GM21381 (cell line): ENCODE measurements around the gene HUNK.
"Not testable (repeated sequence)": the region's sequence is repeated elsewhere in the genome, so short reads cannot be mapped to it uniquely, and the experiment has no call there.

Source experiments
- ATAC-seq: cut with Tn5 transposase; IDR thresholded peaks from one replicate; pipeline ENCODE4 v1.9.1; 2021; ENCODE audit warnings: mild to moderate bottlenecking, moderate library complexity; ENCODE audit not compliant: unreplicated experiment

The HUNK gene

DNA sequence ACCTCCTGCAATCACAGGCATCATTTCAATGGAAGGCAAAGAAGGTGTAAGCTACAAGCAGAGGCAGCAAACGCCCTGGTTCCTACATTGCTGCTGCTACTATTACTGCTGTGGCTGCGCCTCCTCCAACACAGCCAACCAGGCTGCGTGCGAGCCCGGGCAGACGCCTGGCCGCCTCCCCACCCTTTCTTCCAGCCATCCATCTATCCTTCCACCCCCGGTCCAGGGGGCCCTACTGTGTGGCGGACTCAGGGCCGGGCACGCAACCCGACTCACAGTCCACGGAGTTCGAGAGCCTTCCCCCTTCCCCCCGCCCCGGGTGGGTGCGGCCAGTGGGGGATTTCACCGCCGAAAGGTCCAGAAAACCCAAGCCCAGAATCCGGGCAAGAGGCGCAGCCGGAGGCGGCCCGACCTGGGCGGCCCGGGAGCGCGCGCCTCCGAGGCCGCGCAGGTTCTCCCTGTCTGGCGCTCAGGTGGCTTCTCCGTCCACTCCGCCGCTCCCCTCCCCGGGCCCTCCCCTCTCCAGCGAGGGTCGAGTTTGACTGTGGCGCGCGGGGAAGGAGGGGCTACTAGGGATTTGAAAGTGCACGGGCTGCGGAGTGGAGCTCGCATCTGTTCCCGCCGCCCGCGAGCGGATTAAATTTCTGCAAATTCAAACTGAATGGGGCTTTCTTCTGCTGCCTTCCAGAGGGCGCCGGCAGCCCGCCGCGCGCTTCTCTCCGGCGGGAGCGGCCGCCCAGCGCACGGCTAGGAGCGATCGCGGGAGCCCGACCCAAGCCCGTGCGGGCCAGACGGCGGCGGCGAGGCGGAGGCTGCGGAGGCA, at the start of gene HUNK:
TSS of gene HUNK (plus strand) at position 569 of the 823 bp plus-strand sequence. CDS start 655 bp downstream, outside the sequence.
- ATAC-seq, result no peak

DNA sequence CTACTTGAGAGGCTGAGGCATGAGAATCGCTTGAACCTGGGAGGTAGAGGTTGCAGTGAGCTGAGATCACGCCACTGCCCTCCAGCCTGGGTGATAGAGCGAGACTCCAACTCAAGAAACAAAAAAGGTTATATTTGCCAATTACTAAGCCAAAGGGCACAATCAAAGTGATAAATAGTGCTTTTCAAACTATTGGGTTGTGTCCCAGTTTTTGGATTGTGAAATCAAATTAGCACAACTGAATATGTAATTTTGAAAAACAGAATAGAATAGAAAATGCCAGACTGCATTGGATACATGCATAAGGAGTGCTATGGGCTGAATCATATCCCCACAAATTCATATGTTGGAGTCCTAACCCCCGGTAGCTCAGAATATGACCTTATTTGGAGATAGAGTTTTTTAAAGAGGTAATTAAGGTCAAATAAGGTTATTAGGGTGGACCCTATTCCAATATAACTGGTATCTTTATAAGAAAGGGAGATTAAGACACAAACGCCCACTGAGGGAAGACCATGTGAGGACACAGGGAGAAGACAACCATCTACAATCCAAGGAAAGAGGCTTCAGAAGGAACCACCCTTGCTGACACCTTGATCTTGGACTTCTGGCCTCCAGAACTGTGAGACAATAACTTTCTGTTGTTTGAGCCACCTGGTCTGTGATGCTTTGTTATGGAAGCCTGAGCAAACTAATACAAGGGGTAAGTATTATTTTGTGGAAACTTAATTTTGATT, 42.9 kb upstream of the HUNK start:
- no peak for ATAC-seq

DNA sequence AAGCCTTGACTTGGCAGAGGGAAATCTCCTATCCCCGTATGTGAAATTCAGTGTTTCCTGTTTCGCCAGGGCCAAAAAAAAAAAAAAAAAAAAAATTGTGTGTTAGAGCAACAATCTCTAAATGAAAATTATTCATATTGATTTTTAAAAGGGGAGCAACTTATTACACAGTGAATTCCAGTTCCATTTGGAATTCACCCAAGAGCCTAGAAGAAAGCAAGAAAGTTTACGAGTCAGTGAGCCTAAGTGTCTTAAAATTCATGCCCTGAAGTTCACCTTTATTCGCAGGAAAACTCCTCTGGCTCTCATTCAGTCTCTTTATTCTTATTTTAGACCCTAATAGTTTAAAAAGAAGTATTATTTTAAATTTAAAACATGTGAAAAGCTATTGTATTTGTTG, 42.1 kb upstream of the HUNK start:
- ATAC-seq, result no peak

GRCh38 chr21:31837041-31837440, 35.8 kb upstream of the HUNK start:
- ATAC-seq, result no peak

DNA sequence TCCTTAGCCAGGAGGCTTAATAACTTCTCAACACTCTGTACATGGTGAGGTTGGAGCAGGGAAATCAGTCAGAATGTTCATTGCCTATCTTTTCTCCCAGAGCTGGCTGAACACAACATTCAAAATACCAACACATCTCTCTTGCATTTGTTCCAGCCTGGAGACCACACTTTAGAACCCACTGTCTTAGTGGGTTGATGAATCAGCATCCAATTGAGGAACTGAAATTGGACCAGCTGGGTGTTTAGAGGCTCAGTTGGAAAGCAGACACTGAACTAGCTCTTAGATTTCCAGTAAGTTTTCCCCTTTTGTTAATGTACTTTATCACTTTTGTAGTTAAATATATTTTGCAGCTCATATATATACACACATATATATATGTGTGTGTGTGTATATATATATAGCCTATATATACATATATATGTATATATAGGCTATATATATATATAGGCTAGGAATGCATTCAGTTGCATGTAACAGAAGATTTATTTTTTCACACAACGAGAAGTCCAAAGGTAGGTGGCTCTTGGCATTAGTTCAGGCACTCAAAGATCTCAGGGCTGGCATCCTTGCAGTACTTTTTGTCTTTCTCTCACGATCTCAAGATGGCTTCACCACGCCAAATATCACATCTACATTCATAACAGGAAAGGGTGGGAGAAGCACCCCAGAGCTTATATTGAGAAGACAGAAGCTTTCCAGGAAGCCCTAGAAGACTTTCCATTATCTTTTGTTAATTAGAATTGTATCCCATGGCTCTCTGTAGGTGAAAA, 35.0 kb upstream of the HUNK start:
- ATAC-seq, result no peak

- ATAC-seq, result no peak
Measured at GRCh38 chr21:31838586-31839355, 34.0 kb upstream of the HUNK start.

DNA sequence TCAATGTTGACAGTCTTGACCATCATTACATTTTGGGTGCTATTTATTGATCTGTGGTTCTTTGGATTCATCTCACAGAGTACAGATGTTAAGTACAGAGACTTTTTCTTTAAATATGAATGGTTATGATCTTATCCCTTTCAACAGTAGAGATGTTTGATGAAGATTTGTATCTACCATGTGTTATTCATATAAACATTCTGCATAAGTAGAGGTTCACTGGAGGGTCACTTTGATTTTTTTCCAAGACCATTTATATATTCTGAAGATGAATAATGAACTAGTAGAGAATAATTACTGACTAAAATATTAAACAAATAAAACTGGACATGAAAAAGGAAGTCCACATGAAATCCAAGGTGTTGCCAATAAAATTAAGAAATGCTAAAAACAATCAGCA, 28.6 kb upstream of the HUNK start:
- ATAC-seq, result no peak

DNA sequence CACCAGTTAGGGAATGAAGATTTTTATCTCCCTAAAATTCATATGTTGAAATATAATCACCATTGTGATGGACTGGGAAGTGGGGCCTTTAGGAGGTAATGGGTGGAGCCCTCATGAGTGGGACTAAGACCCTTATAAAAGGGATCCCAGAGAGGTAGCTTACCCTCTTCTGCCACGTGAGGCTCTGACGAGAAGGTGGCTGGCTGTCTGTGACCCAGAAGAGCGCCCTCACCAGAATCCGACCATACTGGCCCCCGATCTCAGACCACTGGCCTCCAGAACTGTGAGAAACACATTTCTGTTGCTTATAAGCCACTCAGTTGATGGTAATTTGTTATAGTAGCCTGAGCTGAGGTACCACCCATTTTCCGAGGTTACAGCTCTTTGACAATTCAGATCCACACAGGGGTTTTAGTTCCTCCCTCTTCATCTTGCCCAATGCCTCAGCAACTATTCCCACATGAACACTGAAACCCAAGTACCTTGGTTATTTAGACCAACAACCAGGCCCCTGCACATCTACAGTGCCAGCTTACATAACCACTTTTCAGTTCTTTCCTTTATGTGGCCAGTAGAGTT, 27.6 kb upstream of the HUNK start:
- ATAC-seq, result no peak

DNA sequence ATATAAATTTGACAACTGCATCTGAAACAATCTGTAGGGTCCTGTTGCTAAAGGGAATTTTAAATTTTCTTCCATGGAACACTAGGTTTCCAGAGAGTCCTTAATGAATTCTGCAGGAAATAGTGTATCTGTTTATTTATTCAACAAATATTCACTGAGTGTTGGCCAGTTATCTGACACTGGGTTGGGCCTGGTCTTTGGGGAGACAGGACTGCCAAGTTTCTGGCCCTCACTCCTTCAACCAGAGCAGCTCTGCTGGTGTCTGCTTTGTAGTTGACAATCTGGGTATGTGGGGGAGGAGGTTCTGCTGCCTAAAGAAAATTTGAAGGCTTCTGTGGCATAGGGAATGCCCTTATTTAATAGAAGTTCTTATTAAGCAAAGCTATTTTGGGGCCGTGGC, 26.1 kb upstream of the HUNK start:
- ATAC-seq, result no peak

- no peak for ATAC-seq
Measured at GRCh38 chr21:31847761-31848160, 25.1 kb upstream of the HUNK start.

- ATAC-seq, result no peak
Measured at GRCh38 chr21:31848326-31848985, 24.4 kb upstream of the HUNK start.

DNA sequence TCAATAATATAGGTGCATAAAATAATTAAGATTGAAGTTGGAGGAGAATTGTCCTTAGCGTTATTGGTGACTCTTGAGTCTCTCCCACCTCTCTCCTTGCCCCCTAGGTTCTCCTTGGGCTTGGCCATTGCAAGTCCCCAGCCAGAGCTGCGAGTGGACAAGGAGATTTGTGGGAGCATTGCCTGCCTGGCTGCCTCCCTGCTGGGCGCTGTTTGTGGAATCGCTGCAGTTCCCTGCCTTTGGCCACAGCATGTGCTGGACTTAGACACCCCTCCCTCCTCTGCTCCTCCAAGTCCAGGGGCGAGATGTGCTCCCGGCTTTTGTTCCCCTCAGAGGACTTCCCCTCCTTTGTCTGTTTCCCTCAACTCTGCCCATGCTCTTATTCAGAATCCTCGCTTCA, 21.9 kb upstream of the HUNK start:
- ATAC-seq, result no peak

DNA sequence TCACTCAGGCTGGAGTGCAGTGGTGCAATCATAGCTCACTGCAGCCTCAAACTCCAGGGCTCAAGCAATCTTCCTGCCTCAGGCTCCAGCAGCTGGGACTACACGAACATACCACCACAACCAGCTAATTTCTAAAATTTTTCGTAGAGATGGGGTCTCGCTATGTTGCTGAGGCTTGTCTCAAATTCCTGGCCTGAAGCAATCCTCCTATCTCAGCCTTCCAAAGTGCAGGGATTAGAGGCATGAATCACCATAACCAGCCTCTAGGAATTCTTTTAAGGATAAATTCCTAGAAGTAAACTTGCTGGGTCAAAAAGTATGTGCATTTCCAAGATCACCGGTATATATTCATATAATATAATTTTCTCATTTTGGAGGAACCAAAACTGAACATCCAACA, 17.6 kb upstream of the HUNK start:
- ATAC-seq, result no peak

DNA sequence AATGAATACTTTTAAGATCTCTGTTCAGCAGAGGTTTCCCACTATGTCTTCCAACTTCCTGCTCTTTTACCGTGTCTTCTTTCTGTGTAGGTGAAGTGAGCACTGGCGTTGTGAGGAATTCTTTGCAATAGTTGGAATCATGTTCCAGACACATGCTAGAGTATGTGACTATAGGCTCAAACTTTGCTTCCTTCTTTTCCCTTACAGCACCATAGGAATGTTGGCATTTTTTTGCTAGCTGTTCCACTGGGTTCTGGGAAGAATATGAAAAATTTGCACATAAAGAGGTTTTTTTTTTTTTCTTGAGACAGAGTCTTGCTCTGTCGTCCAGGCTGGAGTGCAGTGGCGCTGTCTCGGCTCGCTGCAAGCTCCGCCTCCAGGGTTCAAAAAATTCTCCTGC, 15.7 kb upstream of the HUNK start:
- no peak for ATAC-seq

DNA sequence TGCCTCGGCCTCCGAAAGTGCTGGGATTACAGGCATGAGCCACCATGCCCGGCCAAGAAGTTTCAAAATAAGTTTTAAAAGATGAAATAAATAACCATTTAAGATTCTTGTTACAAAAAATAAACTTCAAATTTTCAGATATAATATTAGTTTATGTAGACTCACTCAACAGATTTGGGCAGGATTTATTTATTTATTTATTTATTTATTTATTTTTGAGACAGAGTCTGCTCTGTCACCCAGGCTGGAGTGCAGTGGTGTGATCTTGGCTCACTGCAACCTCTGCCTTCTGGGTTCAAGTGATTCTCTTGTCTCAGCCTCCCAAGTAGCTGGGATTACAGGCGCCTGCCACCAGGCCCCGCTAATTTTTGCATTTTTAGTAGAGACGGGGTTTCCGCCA, 15.2 kb upstream of the HUNK start:
- not testable (repeated sequence) for ATAC-seq

- ATAC-seq, result no peak
Measured at GRCh38 chr21:31860851-31861250, 12.0 kb upstream of the HUNK start.

- ATAC-seq, result no peak
Measured at GRCh38 chr21:31862078-31862477, 10.7 kb upstream of the HUNK start.

DNA sequence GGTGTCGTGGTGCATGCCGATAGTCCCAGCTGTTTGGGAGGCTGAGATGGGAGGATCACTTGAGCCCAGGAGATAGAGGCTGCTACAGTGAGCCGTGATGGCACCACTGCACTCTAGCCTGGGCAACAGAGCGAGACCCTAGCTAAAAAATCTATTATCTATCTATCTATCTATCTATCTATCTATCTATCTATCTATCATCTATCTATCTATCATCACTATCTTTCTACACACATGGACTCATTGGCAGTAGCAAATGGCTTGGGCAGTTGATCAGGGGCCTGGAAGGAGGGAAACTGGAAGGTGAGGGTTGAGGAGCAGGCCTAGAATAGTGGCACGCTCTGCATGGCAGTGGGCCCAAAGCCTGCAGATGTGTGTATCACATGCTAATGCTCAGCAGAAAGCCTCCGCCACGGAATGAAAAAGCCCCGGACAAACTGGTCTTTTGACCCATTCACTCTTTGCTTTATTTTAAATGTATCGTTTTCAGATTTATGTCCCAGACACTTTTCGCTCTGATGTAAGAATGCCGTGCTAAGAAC, 7.3 kb upstream of the HUNK start:
- no peak for ATAC-seq

DNA sequence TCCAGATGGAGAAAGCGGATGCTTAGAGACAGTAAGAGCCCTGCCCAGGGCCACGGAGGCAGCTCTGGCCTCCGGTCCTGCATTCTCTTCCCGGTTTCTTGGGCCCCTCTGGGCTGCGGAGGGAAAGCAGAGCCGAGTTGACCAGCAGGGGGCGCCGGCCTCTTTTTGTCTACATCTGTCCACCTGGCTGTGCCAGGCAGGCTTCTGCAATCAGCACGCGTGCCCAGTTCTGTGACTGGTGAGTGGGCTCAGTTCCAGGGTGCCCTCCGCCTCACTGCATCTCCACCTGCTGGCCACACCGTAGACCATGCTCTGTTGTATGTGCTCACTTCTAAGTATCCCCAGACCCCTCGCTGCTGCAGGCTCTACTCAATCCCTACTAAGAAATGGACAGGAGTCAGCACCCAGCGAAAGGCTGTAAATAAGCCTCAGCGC, 6.7 kb upstream of the HUNK start:
- peak; percentile 71 for ATAC-seq

GRCh38 chr21:31869750-31870149, 3.1 kb upstream of the HUNK start:
- no peak for ATAC-seq
